HG02610 (cell line): ENCODE measurements around the gene ACCSL.

ENCODE experiments used
- ATAC-seq: cut with Tn5 transposase; IDR thresholded peaks from one replicate; pipeline ENCODE4 v1.9.1; 2021; ENCODE audit warnings: mild to moderate bottlenecking, moderate library complexity; ENCODE audit not compliant: unreplicated experiment

Gene ACCSL

GRCh38 chr11:44094260-44094868, 46.6 kb downstream of the ACCSL start:
- ATAC-seq = peak; percentile 39

- ATAC-seq = peak; percentile 93
Observed at GRCh38 chr11:44095506-44096359, 48.0 kb downstream of the ACCSL start, which contains the start of gene EXT2. TSS of gene EXT2 (plus strand) at chr11:44095678. CDS start at chr11:44107713, 12,035 bp downstream.

GRCh38 chr11:44096360-44097185, 48.8 kb downstream of the ACCSL start:
- ATAC-seq = no peak

- no peak for ATAC-seq
Observed at GRCh38 chr11:44097821-44098220, 50.0 kb downstream of the ACCSL start.

GRCh38 chr11:44101098-44101497, 53.3 kb downstream of the ACCSL start:
- ATAC-seq = no peak

GRCh38 chr11:44104481-44105294, 56.9 kb downstream of the ACCSL start:
- peak; percentile 69 for ATAC-seq

- no peak for ATAC-seq
Observed at GRCh38 chr11:44108260-44108659, 60.5 kb downstream of the ACCSL start.
